PC-3 (cell line): ENCODE results near the gene OR2Z1. TPM values are rescaled to one million over a fixed set of nuclear protein-coding genes. Genes with fewer than 3 reads are reported as not detected.
"Not testable (repeated sequence)": the region's sequence is repeated elsewhere in the genome, so short reads cannot be mapped to it uniquely, and the experiment has no call there.

Source experiments
- ATAC-seq: fragments of 200-7000 bp; cut with Tn5 transposase; 2 replicates; pipeline ENCODE4 v1.9.1; 2020; ENCODE audit warnings: mild to moderate bottlenecking, moderate library complexity
- BruUV-seq: library from RNA; stranded (reverse); fragments of 400-500 nt; replicated peaks from 2 replicates; lab custom pipeline; 2021; lab: Mats Ljungman, UMichigan
- CTCF ChIA-PET: fragments of 300-600 bp; sonication (Branson Sonifier 250); formaldehyde crosslinking; loops from one replicate; lab custom pipeline; 2022; ENCODE audit warnings: antibody characterized with exemption; lab: Charles Lee
- POLR2A ChIA-PET: fragments of 300-600 bp; sonication (Branson Sonifier 250); formaldehyde crosslinking; loops from one replicate; lab custom pipeline; 2022; ENCODE audit warnings: antibody characterized with exemption; ENCODE audit not compliant: unreplicated experiment; lab: Charles Lee
- DNase-seq: peaks from one replicate; pipeline ENCODE4 v3.0.0-alpha.2; 2015
- H2AFZ ChIP-seq: fragments of 300-600 bp; sonication (generic); 2 replicates; pipeline ENCODE4 v1.6.0; 2016; ENCODE audit warnings: antibody characterized with exemption, low read length
- H3F3A ChIP-seq: fragments of 300-600 bp; sonication (generic); one replicate; pipeline ENCODE4 v1.6.0; 2017; ENCODE audit warnings: antibody characterized with exemption, low read length, control low read depth, mild to moderate bottlenecking; ENCODE audit not compliant: unreplicated experiment
- H3K27ac ChIP-seq: fragments of 300-600 bp; sonication (generic); 2 replicates; pipeline ENCODE4 v1.5.1; 2016; ENCODE audit warnings: mild to moderate bottlenecking, low read length
- H3K27me3 ChIP-seq: fragments of 300-600 bp; sonication (generic); 2 replicates; pipeline ENCODE4 v1.6.1; 2016; ENCODE audit warnings: low read length, mixed read lengths
- H3K36me3 ChIP-seq: fragments of 300-600 bp; sonication (generic); 2 replicates; pipeline ENCODE4 v1.6.1; 2016; ENCODE audit warnings: low read depth, mixed run types, low read length, mixed read lengths
- H3K4me1 ChIP-seq: fragments of 300-600 bp; sonication (generic); 2 replicates; pipeline ENCODE4 v1.5.1; 2016; ENCODE audit warnings: low read length; ENCODE audit not compliant: insufficient read depth
- H3K4me2 ChIP-seq: fragments of 300-600 bp; sonication (generic); 2 replicates; pipeline ENCODE4 v1.6.0; 2016; ENCODE audit warnings: low read length
- H3K4me3 ChIP-seq: fragments of 300-600 bp; sonication (generic); 2 replicates; pipeline ENCODE4 v1.5.1; 2016; ENCODE audit warnings: mild to moderate bottlenecking, low read length, mixed read lengths
- H3K79me2 ChIP-seq: fragments of 300-600 bp; sonication (generic); 2 replicates; pipeline ENCODE4 v1.6.1; 2017; ENCODE audit warnings: low read length, mixed read lengths
- H3K9ac ChIP-seq: fragments of 300-600 bp; sonication (generic); 2 replicates; pipeline ENCODE4 v1.6.0; 2016; ENCODE audit warnings: mild to moderate bottlenecking, low read length
- H3K9me2 ChIP-seq: fragments of 300-600 bp; sonication (generic); replicated peaks from 2 replicates; pipeline ENCODE4 v1.6.1; 2016; ENCODE audit warnings: mixed run types, low read length, mixed read lengths
- H3K9me3 ChIP-seq: fragments of 300-600 bp; sonication (generic); 2 replicates; pipeline ENCODE4 v1.6.1; 2016; ENCODE audit warnings: low read length, mixed read lengths
- H4K20me1 ChIP-seq: fragments of 300-600 bp; sonication (generic); 2 replicates; pipeline ENCODE4 v1.6.1; 2016; ENCODE audit warnings: low read length, mixed read lengths
- CTCF ChIP-seq: fragments of 300-600 bp; sonication (generic); conservative IDR thresholded peaks from 2 replicates; pipeline ENCODE4 v1.5.1; 2017; ENCODE audit warnings: antibody characterized with exemption, low read depth, mild to moderate bottlenecking, low read length
- EZH2 ChIP-seq: fragments of 300-600 bp; sonication (generic); IDR thresholded peaks from one replicate; pipeline ENCODE4 v1.6.1; 2017; ENCODE audit warnings: antibody characterized with exemption, mild to moderate bottlenecking, low read length; ENCODE audit not compliant: unreplicated experiment
- EZH2phosphoT487 ChIP-seq: fragments of 300-600 bp; sonication (generic); IDR thresholded peaks from 2 replicates; pipeline ENCODE4 v1.6.1; 2018; ENCODE audit warnings: mild to moderate bottlenecking, antibody characterized with exemption, low read length, borderline replicate concordance
- intact Hi-C: fragments of 100-400 bp; cut with micrococcal nuclease; formaldehyde crosslinking; loops from 2 replicates; pipeline ENCODE4 v1.9.0; 2023
- total RNA-seq: library from RNA; depleted of rRNA; stranded (reverse); fragments of >200 nt; gene quantifications from 2 replicates; pipeline ENCODE4 v1.2.3, GENCODE V29; 2014

OR2Z1 gene
- total RNA-seq, 1 experiment from 2014 or later: not detected

GRCh38 chr19:8700956-8701355, 20.5 kb upstream of the OR2Z1 start:
- H3K36me3 ChIP-seq: no peaks in the 10 kb centered on the region
- H3F3A ChIP-seq: no peaks in the 10 kb centered on the region
- H3K27ac ChIP-seq: no peak overlapping the region
- no peaks in the 10 kb centered on the region for H3K79me2 ChIP-seq
- ChIA-PET POLR2A (no interaction called here), CTCF (no interaction called here)
- no peak overlapping the region for H3K4me2 ChIP-seq
- intact Hi-C loops: no loop called here
- no peaks in the 10 kb centered on the region for H3K9me3 ChIP-seq
- no peaks in the 10 kb centered on the region for H3K4me1 ChIP-seq
- no TSS peak for BruUV-seq
- no peaks in the 10 kb centered on the region for H3K9me2 ChIP-seq
- H3K9ac ChIP-seq: no peak overlapping the region
- H3K4me3 ChIP-seq: no peak overlapping the region
- no peak overlapping the region for H2AFZ ChIP-seq
- ATAC-seq (no peak), DNase-seq (no peak)
- no peaks in the 10 kb centered on the region for H4K20me1 ChIP-seq
- H3K27me3 ChIP-seq: peaks cover 28% of the 10 kb centered on the region
- TF ChIP-seq EZH2 (no peak), CTCF (no peak), EZH2phosphoT487 (no peak)

- no peaks in the 10 kb centered on the region for H3K36me3 ChIP-seq
- no peak overlapping the region for H2AFZ ChIP-seq
- H3K27ac ChIP-seq: no peak overlapping the region
- no peak overlapping the region for H3K4me2 ChIP-seq
- ATAC-seq (no peak), DNase-seq (no peak)
- intact Hi-C loops: no loop called here
- CTCF ChIA-PET: no interaction called here
- no TSS peak for BruUV-seq
- no peaks in the 10 kb centered on the region for H3K9me2 ChIP-seq
- H3K9me3 ChIP-seq: no peaks in the 10 kb centered on the region
- no peak for TF ChIP-seq CTCF
- no peak for TF ChIP-seq EZH2phosphoT487
- TF ChIP-seq EZH2: no peak
- H3K27me3 ChIP-seq: peaks cover 28% of the 10 kb centered on the region
- H3K4me3 ChIP-seq: no peak overlapping the region
- no peak overlapping the region for H3K9ac ChIP-seq
- POLR2A ChIA-PET: no interaction called here
- H3K79me2 ChIP-seq: no peaks in the 10 kb centered on the region
- H4K20me1 ChIP-seq: no peaks in the 10 kb centered on the region
- H3K4me1 ChIP-seq: no peaks in the 10 kb centered on the region
- H3F3A ChIP-seq: no peaks in the 10 kb centered on the region
Measured at GRCh38 chr19:8702350-8702749, 19.1 kb upstream of the OR2Z1 start.

GRCh38 chr19:8703223-8703622, 18.2 kb upstream of the OR2Z1 start:
- no peak overlapping the region for H3K4me2 ChIP-seq
- ATAC-seq (no peak), DNase-seq (no peak)
- no peak overlapping the region for H2AFZ ChIP-seq
- no peaks in the 10 kb centered on the region for H3K9me2 ChIP-seq
- no peaks in the 10 kb centered on the region for H4K20me1 ChIP-seq
- H3K36me3 ChIP-seq: no peaks in the 10 kb centered on the region
- no peak overlapping the region for H3K27ac ChIP-seq
- H3K4me1 ChIP-seq: no peaks in the 10 kb centered on the region
- H3F3A ChIP-seq: no peaks in the 10 kb centered on the region
- no peak overlapping the region for H3K4me3 ChIP-seq
- no peak overlapping the region for H3K9ac ChIP-seq
- no TSS peak for BruUV-seq
- H3K9me3 ChIP-seq: no peaks in the 10 kb centered on the region
- TF ChIP-seq EZH2: no peak
- no peak for TF ChIP-seq CTCF
- no peak for TF ChIP-seq EZH2phosphoT487
- no peaks in the 10 kb centered on the region for H3K79me2 ChIP-seq
- ChIA-PET CTCF (no interaction called here), POLR2A (no interaction called here)
- intact Hi-C loops: no loop called here
- peaks cover 28% of the 10 kb centered on the region for H3K27me3 ChIP-seq

- H3K4me1 ChIP-seq, H3K4me3 ChIP-seq, H3K36me3 ChIP-seq, intact Hi-C loops, H3K79me2 ChIP-seq, H3K9me3 ChIP-seq, H3K9me2 ChIP-seq, ATAC-seq, H3K4me2 ChIP-seq, H2AFZ ChIP-seq, DNase-seq, H4K20me1 ChIP-seq, H3K27ac ChIP-seq, BruUV-seq, H3F3A ChIP-seq, H3K9ac ChIP-seq: not testable (repeated sequence)
- CTCF ChIA-PET: interaction anchor here (0.6 kb wide), 1 partner anchor 39 kb away, joined by 3 read pairs; no protein-coding TSS in a partner anchor
- H3K27me3 ChIP-seq: peaks cover 33% of the 10 kb centered on the region
- POLR2A ChIA-PET: interaction anchor here (0.6 kb wide), 1 partner anchor 1323 kb away, joined by 5 read pairs; no protein-coding TSS in a partner anchor
Measured at GRCh38 chr19:8705304-8705703, 16.1 kb upstream of the OR2Z1 start.
